NOMO-1 treated with DMSO at 0.1 percent for 48 hours (cell line): ENCODE measurements around the gene IGSF9B.

Experiments used
- DNase-seq: peaks from one replicate; lab custom pipeline; 2025; ENCODE audit not compliant: unreplicated experiment; lab: John Stamatoyannopoulos, UW

IGSF9B gene

GRCh38 chr11:133886029-133886428, 70.7 kb downstream of the IGSF9B start:
- no peak for DNase-seq

DNA sequence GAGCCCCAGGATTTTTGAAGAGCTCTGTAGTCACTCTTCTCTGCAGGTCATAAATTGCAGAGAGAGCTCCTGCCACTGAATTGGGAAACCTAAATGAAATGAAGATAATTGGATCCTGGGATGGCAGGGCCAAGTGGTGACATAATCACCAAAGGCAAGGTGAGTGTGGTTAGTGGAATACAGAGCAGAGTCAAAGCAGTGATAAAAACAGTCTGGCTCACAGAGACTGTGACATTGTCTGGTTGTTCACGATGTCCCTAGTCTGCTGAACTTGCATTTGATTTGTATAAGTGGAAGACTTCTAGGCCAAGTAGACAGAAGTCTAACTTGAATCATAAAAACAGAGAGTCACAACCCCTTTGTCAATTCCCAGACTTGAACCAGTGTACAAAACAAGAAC, 84.6 kb downstream of the IGSF9B start:
- no peak for DNase-seq

DNA sequence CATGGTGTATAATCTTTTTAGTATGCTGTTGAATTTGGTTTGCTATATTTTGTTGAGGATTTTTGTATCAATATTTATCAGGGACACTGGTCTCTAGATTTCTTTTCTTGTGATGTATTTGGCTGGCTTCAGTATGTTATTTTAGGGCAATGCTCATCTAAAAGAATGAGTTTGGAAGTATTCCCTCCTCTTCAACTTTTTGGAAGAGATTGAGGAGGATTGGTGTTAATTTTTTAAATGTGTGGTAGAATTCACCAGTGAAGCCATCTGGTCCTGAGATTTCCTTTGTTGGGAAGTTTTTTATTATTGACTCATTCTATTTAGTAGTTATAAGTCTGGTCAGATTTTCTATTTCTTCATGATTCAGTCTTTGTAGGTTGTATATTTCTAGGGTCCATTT, 89.3 kb downstream of the IGSF9B start:
- DNase-seq, result no peak

- no peak for DNase-seq
These were observed 91.3 kb downstream of the IGSF9B start for GRCh38 chr11:133865466-133865865.

- no peak for DNase-seq
These were observed 92.0 kb downstream of the IGSF9B start for GRCh38 chr11:133864756-133865155.

DNA sequence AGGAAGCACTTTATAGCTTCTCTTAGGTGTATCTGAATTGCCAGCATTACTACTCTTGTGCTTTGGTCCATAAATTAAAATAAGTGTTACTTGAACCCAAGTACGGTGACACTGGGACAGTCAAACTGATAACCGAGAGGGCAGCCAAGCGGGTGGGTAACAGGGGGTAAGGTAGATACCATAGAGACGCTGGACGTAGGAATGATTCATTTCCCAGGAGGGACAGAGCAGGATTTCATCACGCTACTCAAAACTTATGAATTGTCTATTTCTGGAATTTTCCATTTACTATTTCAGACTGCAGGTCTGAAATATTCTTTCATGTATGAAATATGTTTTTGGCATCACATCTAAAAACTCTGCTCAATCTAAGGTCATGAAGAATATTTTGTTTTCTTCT, 96.6 kb downstream of the IGSF9B start:
- DNase-seq, result no peak
